Nephron progenitor cell (in vitro differentiated cells): Measurements from ENCODE around the gene AFDN.

Experiments used
- DNase-seq: peaks from one replicate; pipeline ENCODE4 v3.0.0; 2021
- H3K27ac Mint-ChIP-seq: 2 replicates; pipeline ENCODE4 v1.8.0; 2021; ENCODE audit warnings: mild to moderate bottlenecking, moderate library complexity, mixed read lengths
- H3K27me3 Mint-ChIP-seq: 2 replicates; pipeline ENCODE4 v1.8.0; 2021; ENCODE audit warnings: mild to moderate bottlenecking, low read depth, mixed read lengths; ENCODE audit not compliant: poor library complexity
- H3K36me3 Mint-ChIP-seq: 2 replicates; pipeline ENCODE4 v1.8.0; 2021; ENCODE audit warnings: low read depth, mixed read lengths
- H3K4me1 Mint-ChIP-seq: 2 replicates; pipeline ENCODE4 v1.8.0; 2021; ENCODE audit warnings: mixed read lengths
- H3K4me3 Mint-ChIP-seq: 2 replicates; pipeline ENCODE4 v1.8.0; 2021; ENCODE audit warnings: mild to moderate bottlenecking, moderate library complexity, mixed read lengths
- H3K9me3 Mint-ChIP-seq: 2 replicates; pipeline ENCODE4 v1.8.0; 2021; ENCODE audit warnings: mild to moderate bottlenecking, moderate library complexity, mixed read lengths
- CTCF ChIP-seq: fragments of 200-600 bp; sonication (generic); IDR thresholded peaks from 2 replicates; pipeline ENCODE4 v1.5.0; 2021; ENCODE audit warnings: antibody characterized with exemption

AFDN gene

GRCh38 chr6:167797476-167798265, 29.0 kb upstream of the AFDN start:
- no peak overlapping the region for H3K4me3 Mint-ChIP-seq
- no peaks in the 10 kb centered on the region for H3K36me3 Mint-ChIP-seq
- peaks cover 21% of the 10 kb centered on the region for H3K27me3 Mint-ChIP-seq
- no peak for TF ChIP-seq CTCF
- DNase-seq: no peak
- H3K4me1 Mint-ChIP-seq: peaks cover 45% of the 10 kb centered on the region
- H3K27ac Mint-ChIP-seq: no peak overlapping the region
- H3K9me3 Mint-ChIP-seq: no peaks in the 10 kb centered on the region

GRCh38 chr6:167798453-167798852, 28.3 kb upstream of the AFDN start:
- Mint-ChIP-seq H3K4me3 (no peak overlapping the region), H3K9me3 (no peaks in the 10 kb centered on the region), H3K27me3 (peaks cover 22% of the 10 kb centered on the region), H3K36me3 (no peaks in the 10 kb centered on the region), H3K27ac (peak overlapping the region; percentile 5), H3K4me1 (peaks cover 45% of the 10 kb centered on the region)
- no peak for DNase-seq
- TF ChIP-seq CTCF: no peak

GRCh38 chr6:167799033-167799821, 27.5 kb upstream of the AFDN start:
- Mint-ChIP-seq H3K9me3 (no peaks in the 10 kb centered on the region), H3K27ac (peak overlapping the region; percentile 10), H3K4me1 (peaks cover 45% of the 10 kb centered on the region), H3K4me3 (no peak overlapping the region), H3K27me3 (peaks cover 22% of the 10 kb centered on the region), H3K36me3 (no peaks in the 10 kb centered on the region)
- TF ChIP-seq CTCF: no peak
- no peak for DNase-seq

- H3K27ac Mint-ChIP-seq: no peak overlapping the region
- DNase-seq: no peak
- no peaks in the 10 kb centered on the region for H3K9me3 Mint-ChIP-seq
- H3K36me3 Mint-ChIP-seq: no peaks in the 10 kb centered on the region
- peaks cover 35% of the 10 kb centered on the region for H3K4me1 Mint-ChIP-seq
- no peak for TF ChIP-seq CTCF
- peaks cover 22% of the 10 kb centered on the region for H3K27me3 Mint-ChIP-seq
- no peak overlapping the region for H3K4me3 Mint-ChIP-seq
Observed at GRCh38 chr6:167800549-167800948, 26.2 kb upstream of the AFDN start.

GRCh38 chr6:167801263-167801662, 25.4 kb upstream of the AFDN start:
- no peak for DNase-seq
- H3K4me3 Mint-ChIP-seq: no peak overlapping the region
- no peaks in the 10 kb centered on the region for H3K9me3 Mint-ChIP-seq
- H3K36me3 Mint-ChIP-seq: no peaks in the 10 kb centered on the region
- H3K27ac Mint-ChIP-seq: no peak overlapping the region
- TF ChIP-seq CTCF: no peak
- H3K27me3 Mint-ChIP-seq: peaks cover 19% of the 10 kb centered on the region
- H3K4me1 Mint-ChIP-seq: peaks cover 32% of the 10 kb centered on the region
